ENCODE measurements around the gene TYW1. TPM values are rescaled to one million over a fixed set of nuclear protein-coding genes. Genes with fewer than 3 reads are reported as not detected.
"Not testable (repeated sequence)": the region's sequence is repeated elsewhere in the genome, so short reads cannot be mapped to it uniquely, and the experiment has no call there.

TYW1 gene
- total and polyA plus RNA-seq, 2 of the 4 experiments (the other 2 are of a cell fraction) = 10.7 to 23.7 TPM

GRCh38 chr7:67211650-67212330 lies 215.2 kb downstream of the TYW1 start:
- H2AK5ac ChIP-seq (ENCODE audit: low read depth, low read length); H3K9ac ChIP-seq (ENCODE audit: low read depth, low read length); H3K4me2 ChIP-seq (ENCODE audit: low read depth, low read length); H3K27me3 ChIP-seq (ENCODE audit: control insufficient read depth, insufficient read depth, low read length); H3K79me1 ChIP-seq (ENCODE audit: low read depth in 1 of 2, low read length in 2 of 2); H3K27ac ChIP-seq (ENCODE audit: insufficient read depth, low read length); ATAC-seq (ENCODE audit: low read depth); H4K20me1 ChIP-seq (ENCODE audit: insufficient read depth, low read length); intact Hi-C loops (cut with micrococcal nuclease); POLR2A ChIA-PET (ENCODE audit: unreplicated experiment); H4K5ac ChIP-seq (ENCODE audit: low read depth, low read length); H4K91ac ChIP-seq (ENCODE audit: insufficient read depth, low read depth, low read length); DNase-seq; dilution Hi-C loops (cut with HindIII; ENCODE audit: low sequenced_read_pairs, unreplicated experiment); H2BK20ac ChIP-seq (ENCODE audit: low read depth, low read length); H3K4me1 ChIP-seq (ENCODE audit: control insufficient read depth, insufficient read depth, low read length); H3K36me3 ChIP-seq (ENCODE audit: control insufficient read depth, insufficient read depth, low read length); H3K14ac ChIP-seq (replicated peaks; ENCODE audit: low read depth, low read length); in situ Hi-C loops (cut with MboI; ENCODE audit: low sequenced_read_pairs); H2AFZ ChIP-seq (replicated peaks; ENCODE audit: low read length, poor library complexity); H2BK5ac ChIP-seq (ENCODE audit: low read depth, low read length, poor library complexity, severe bottlenecking); H4K8ac ChIP-seq (ENCODE audit: low read depth in 2 of 2, low read length in 2 of 2); H2BK15ac ChIP-seq (ENCODE audit: low read depth, low read length); CTCF ChIA-PET; H3K9me3 ChIP-seq (ENCODE audit: control insufficient read depth, insufficient read depth, low read length); H3K23ac ChIP-seq (ENCODE audit: low read depth, low read length); H3K18ac ChIP-seq (ENCODE audit: low read depth, low read length); BruUV-seq (replicated peaks); H3K9me1 ChIP-seq (ENCODE audit: insufficient read depth, low read length); H2AK9ac ChIP-seq (replicated peaks; ENCODE audit: low read depth, low read length, poor library complexity); H2BK120ac ChIP-seq (ENCODE audit: low read depth, low read length); H3K56ac ChIP-seq (ENCODE audit: extremely low read depth, insufficient read depth, low read length); H3K4ac ChIP-seq (ENCODE audit: low read depth, low read length); H3K4me3 ChIP-seq (ENCODE audit: insufficient read depth, low read depth, low read length): not testable (repeated sequence)
- WGBS, 2 experiments (ENCODE audit: extremely low coverage in 2 of 2, insufficient read length in 1 of 2) = 100% methylated on average over 4 of the region's 10 CpGs; no CpG with 5 or more reads in 1 of the 2 experiments

DNA sequence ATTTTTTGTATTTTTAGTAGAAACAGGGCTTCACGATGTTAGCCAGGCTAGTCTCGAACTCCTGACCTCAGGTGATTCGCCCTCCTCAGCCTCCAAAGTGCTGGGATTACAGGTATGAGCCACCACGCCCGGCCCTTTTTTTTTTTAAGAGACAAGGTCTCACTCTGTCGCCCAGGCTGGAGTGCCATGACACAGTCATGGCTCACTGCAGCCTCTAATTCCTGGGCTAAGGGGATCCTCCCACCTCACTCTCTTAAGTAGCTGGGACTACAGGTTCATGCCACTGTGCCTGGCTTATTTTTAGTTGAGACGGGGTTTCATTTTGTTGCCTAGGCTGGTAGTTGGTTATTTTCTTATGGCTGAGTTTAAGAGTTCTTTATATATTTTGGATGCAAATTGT lies 216.4 kb downstream of the TYW1 start:
- intact Hi-C loops (cut with micrococcal nuclease); CTCF ChIA-PET; H4K20me1 ChIP-seq (ENCODE audit: insufficient read depth, low read length); H3K27me3 ChIP-seq (ENCODE audit: control insufficient read depth, insufficient read depth, low read length); H3K79me1 ChIP-seq (ENCODE audit: low read depth in 1 of 2, low read length in 2 of 2); H4K91ac ChIP-seq (ENCODE audit: insufficient read depth, low read depth, low read length); H3K18ac ChIP-seq (ENCODE audit: low read depth, low read length); H2BK5ac ChIP-seq (ENCODE audit: low read depth, low read length, poor library complexity, severe bottlenecking); H3K14ac ChIP-seq (replicated peaks; ENCODE audit: low read depth, low read length); H3K9me3 ChIP-seq (ENCODE audit: control insufficient read depth, insufficient read depth, low read length); in situ Hi-C loops (cut with MboI; ENCODE audit: low sequenced_read_pairs); H3K27ac ChIP-seq (ENCODE audit: insufficient read depth, low read length); BruUV-seq (replicated peaks); dilution Hi-C loops (cut with HindIII; ENCODE audit: low sequenced_read_pairs, unreplicated experiment); H2AFZ ChIP-seq (replicated peaks; ENCODE audit: low read length, poor library complexity); H3K4ac ChIP-seq (ENCODE audit: low read depth, low read length); H3K4me2 ChIP-seq (ENCODE audit: low read depth, low read length); H3K9me1 ChIP-seq (ENCODE audit: insufficient read depth, low read length); H2AK5ac ChIP-seq (ENCODE audit: low read depth, low read length); H2BK20ac ChIP-seq (ENCODE audit: low read depth, low read length); H2AK9ac ChIP-seq (replicated peaks; ENCODE audit: low read depth, low read length, poor library complexity); H2BK120ac ChIP-seq (ENCODE audit: low read depth, low read length); H3K4me1 ChIP-seq (ENCODE audit: control insufficient read depth, insufficient read depth, low read length); H3K9ac ChIP-seq (ENCODE audit: low read depth, low read length); H2BK15ac ChIP-seq (ENCODE audit: low read depth, low read length); H3K23ac ChIP-seq (ENCODE audit: low read depth, low read length); H3K36me3 ChIP-seq (ENCODE audit: control insufficient read depth, insufficient read depth, low read length); H3K56ac ChIP-seq (ENCODE audit: extremely low read depth, insufficient read depth, low read length); H4K8ac ChIP-seq (ENCODE audit: low read depth in 2 of 2, low read length in 2 of 2); H3K4me3 ChIP-seq (ENCODE audit: insufficient read depth, low read depth, low read length); H4K5ac ChIP-seq (ENCODE audit: low read depth, low read length); ATAC-seq (ENCODE audit: low read depth); POLR2A ChIA-PET (ENCODE audit: unreplicated experiment); DNase-seq: not testable (repeated sequence)
- 96% methylated on average over 5 of the region's 7 CpGs; no CpG with 5 or more reads in 1 of the 2 experiments for WGBS, 2 experiments (ENCODE audit: extremely low coverage in 2 of 2, insufficient read length in 1 of 2)
